ENCODE measurements around the gene EDIL3. TPM values are rescaled to one million over a fixed set of nuclear protein-coding genes. Genes with fewer than 3 reads are reported as not detected.

The EDIL3 gene, protein sequence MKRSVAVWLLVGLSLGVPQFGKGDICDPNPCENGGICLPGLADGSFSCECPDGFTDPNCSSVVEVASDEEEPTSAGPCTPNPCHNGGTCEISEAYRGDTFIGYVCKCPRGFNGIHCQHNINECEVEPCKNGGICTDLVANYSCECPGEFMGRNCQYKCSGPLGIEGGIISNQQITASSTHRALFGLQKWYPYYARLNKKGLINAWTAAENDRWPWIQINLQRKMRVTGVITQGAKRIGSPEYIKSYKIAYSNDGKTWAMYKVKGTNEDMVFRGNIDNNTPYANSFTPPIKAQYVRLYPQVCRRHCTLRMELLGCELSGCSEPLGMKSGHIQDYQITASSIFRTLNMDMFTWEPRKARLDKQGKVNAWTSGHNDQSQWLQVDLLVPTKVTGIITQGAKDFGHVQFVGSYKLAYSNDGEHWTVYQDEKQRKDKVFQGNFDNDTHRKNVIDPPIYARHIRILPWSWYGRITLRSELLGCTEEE
- 10 to 100 TPM in 3 of 4 donors, 1 to 10 TPM in 1; 5.6 to 38.9 (median 25.6) TPM for total RNA-seq

GRCh38 chr5:84384604-84385575 is at the start of gene EDIL3:
TSS of gene EDIL3 (minus strand) at chr5:84384880. CDS start at chr5:84384374, 506 bp downstream.
- 0 to 2% methylated on average over 1 to 24 of the region's 54 CpGs for WGBS, 2 donors (ENCODE audit: low coverage in 1 of 2)
- DNase-seq = peak; percentile 53
- no peaks in the 10 kb centered on the region for H3K9me3 ChIP-seq
- peaks cover 6 to 28% (median 12%) of the 10 kb centered on the region in 4 donors for H3K4me1 ChIP-seq
- H3K27me3 ChIP-seq = peaks cover 26% of the 10 kb centered on the region
- intact Hi-C loops (cut with DNase I; ENCODE audit: low total_unique reads) (no loop called here), in situ Hi-C loops (cut with MboI; ENCODE audit: low pct_ligation_motif_present in 1 of 4, low pct_unique_long_range_greater_than_20kb in 1 of 4, low sequenced_read_pairs in 3 of 4) (no loop called here)
- H3K36me3 ChIP-seq = no peaks in the 10 kb centered on the region
- TF ChIP-seq POLR2AphosphoS5 (IDR thresholded peaks at IDR 0.05) (peak in 1 of 3 donors; percentile 5), POLR2A (IDR thresholded peaks at IDR 0.05) (peak; percentile 13), EP300 (IDR thresholded peaks at IDR 0.05; ENCODE audit: low read depth) (no peak)
- TF ChIP-seq, protein P1, sequence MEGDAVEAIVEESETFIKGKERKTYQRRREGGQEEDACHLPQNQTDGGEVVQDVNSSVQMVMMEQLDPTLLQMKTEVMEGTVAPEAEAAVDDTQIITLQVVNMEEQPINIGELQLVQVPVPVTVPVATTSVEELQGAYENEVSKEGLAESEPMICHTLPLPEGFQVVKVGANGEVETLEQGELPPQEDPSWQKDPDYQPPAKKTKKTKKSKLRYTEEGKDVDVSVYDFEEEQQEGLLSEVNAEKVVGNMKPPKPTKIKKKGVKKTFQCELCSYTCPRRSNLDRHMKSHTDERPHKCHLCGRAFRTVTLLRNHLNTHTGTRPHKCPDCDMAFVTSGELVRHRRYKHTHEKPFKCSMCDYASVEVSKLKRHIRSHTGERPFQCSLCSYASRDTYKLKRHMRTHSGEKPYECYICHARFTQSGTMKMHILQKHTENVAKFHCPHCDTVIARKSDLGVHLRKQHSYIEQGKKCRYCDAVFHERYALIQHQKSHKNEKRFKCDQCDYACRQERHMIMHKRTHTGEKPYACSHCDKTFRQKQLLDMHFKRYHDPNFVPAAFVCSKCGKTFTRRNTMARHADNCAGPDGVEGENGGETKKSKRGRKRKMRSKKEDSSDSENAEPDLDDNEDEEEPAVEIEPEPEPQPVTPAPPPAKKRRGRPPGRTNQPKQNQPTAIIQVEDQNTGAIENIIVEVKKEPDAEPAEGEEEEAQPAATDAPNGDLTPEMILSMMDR (IDR thresholded peaks at IDR 0.05) = no peak
- peak within 1 kb of the TSS; percentile 58 to 80 (median 69) for H3K4me3 ChIP-seq
- peak within 1 kb of the TSS; percentile 86 to 90 (median 89) for H3K27ac ChIP-seq

GRCh38 chr5:84433461-84433860 is 48.8 kb upstream of the EDIL3 start:
- Histone ChIP-seq H3K27ac (no peak overlapping the region), H3K27me3 (no peaks in the 10 kb centered on the region), H3K36me3 (no peaks in the 10 kb centered on the region), H3K4me3 (no peak overlapping the region), H3K4me1 (no peaks in the 10 kb centered on the region), H3K9me3 (no peaks in the 10 kb centered on the region)
- in situ Hi-C loops (cut with MboI; ENCODE audit: low pct_ligation_motif_present in 1 of 4, low pct_unique_long_range_greater_than_20kb in 1 of 4, low sequenced_read_pairs in 3 of 4) (no loop called here), intact Hi-C loops (cut with DNase I; ENCODE audit: low total_unique reads) (no loop called here)
- DNase-seq = no peak
- TF ChIP-seq EP300 (IDR thresholded peaks at IDR 0.05; ENCODE audit: low read depth) (no peak), POLR2A (IDR thresholded peaks at IDR 0.05) (no peak), POLR2AphosphoS5 (IDR thresholded peaks at IDR 0.05) (no peak)
- TF ChIP-seq, protein P1 (IDR thresholded peaks at IDR 0.05) = no peak
- whole genome bisulfite sequencing, 2 donors (ENCODE audit: low coverage in 1 of 2) = 64 to 82% methylated on average over 1 of the region's 1 CpG

- no peak overlapping the region for H3K27ac ChIP-seq
- intact Hi-C loops (cut with DNase I; ENCODE audit: low total_unique reads) (no loop called here), in situ Hi-C loops (cut with MboI; ENCODE audit: low pct_ligation_motif_present in 1 of 4, low pct_unique_long_range_greater_than_20kb in 1 of 4, low sequenced_read_pairs in 3 of 4) (no loop called here)
- WGBS, 2 donors (ENCODE audit: low coverage in 1 of 2) = 85% methylated on average over 3 of the region's 3 CpGs; no CpG with 5 or more reads in 1 of the 2 donors
- DNase-seq = no peak
- H3K9me3 ChIP-seq = no peaks in the 10 kb centered on the region
- H3K4me3 ChIP-seq = no peak overlapping the region
- H3K27me3 ChIP-seq = no peaks in the 10 kb centered on the region
- no peaks in the 10 kb centered on the region for H3K4me1 ChIP-seq
- no peaks in the 10 kb centered on the region for H3K36me3 ChIP-seq
- TF ChIP-seq POLR2A (IDR thresholded peaks at IDR 0.05) = no peak
- TF ChIP-seq, protein P1 (IDR thresholded peaks at IDR 0.05) = no peak
- no peak for TF ChIP-seq POLR2AphosphoS5 (IDR thresholded peaks at IDR 0.05)
- no peak for TF ChIP-seq EP300 (IDR thresholded peaks at IDR 0.05; ENCODE audit: low read depth)
Measured at GRCh38 chr5:84430863-84431663, 46.4 kb upstream of the EDIL3 start.
